Vagina (tissue), 2 donors: ENCODE measurements around the gene LLGL1.

Source experiments
- CTCF ChIP-seq, 3 experiments: fragments of 450-650 bp in 2 of 3; fragments of 200-600 bp in 1 of 3; sonication (generic) in 1 of 3; IDR thresholded peaks; one replicate each; pipeline ENCODE4 v1.5.1; 2017 to 2019; ENCODE audit warnings: antibody characterized with exemption in 3 of 3, mild to moderate bottlenecking in 2 of 3, moderate library complexity in 2 of 3
- POLR2AphosphoS5 ChIP-seq, 2 donors: sonication (generic); formaldehyde crosslinking; IDR thresholded peaks; one replicate each; pipeline ENCODE4 v1.9.0; 2017; ENCODE audit warnings: antibody characterized with exemption in 2 of 2, mild to moderate bottlenecking in 2 of 2, low read depth in 1 of 2; ENCODE audit not compliant: insufficient read depth in 1 of 2

GRCh38 chr17:18195246-18195645 lies 30.2 kb upstream of the LLGL1 start:
- TF ChIP-seq CTCF (IDR thresholded peaks at IDR 0.05), result no peak
- no peak for TF ChIP-seq POLR2AphosphoS5 (IDR thresholded peaks at IDR 0.05; ENCODE audit: insufficient read depth in 1 of 2, low read depth in 1 of 2)
